ENCODE results near the gene CDK13. TPM values are rescaled to one million over a fixed set of nuclear protein-coding genes. Genes with fewer than 3 reads are reported as not detected.
"Not testable (repeated sequence)": the region's sequence is repeated elsewhere in the genome, so short reads cannot be mapped to it uniquely, and the experiment has no call there.

The CDK13 gene
- total and polyA plus RNA-seq, 2 donors = 17.5 to 149 TPM

DNA sequence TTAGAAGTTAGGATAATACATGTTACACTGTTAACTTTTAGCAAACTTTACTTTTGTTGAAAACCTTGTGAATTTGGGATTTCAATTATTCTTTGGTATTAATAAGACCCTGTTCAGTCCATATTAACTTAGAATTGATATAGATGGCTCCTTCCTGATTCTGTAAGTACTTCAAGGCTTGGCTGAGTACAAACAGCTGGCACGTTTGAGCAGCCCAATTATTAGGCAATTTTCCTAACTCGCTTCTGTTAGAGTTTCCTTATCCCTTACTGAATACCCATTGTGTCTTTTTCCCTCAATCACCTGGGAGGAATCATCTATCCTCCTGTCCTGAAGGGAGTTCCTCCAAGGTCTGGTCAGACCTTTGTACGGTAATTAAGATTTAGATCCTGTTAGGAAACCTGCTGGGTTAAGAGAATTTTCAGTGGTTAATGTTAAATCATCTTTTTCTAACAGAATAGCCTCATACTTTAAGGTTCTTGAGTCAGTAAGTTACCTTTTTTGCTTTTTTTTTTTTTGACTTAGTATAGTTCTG, 195.6 kb downstream of the CDK13 start:
- H3K4me1 ChIP-seq (ENCODE audit: insufficient read depth); H3K4me3 ChIP-seq (ENCODE audit: low read depth, low read length); DNase-seq (ENCODE audit: extremely low spot score); H3K36me3 ChIP-seq (ENCODE audit: insufficient read depth); H3K27ac ChIP-seq (ENCODE audit: low read depth): not testable (repeated sequence)
- 87% methylated on average over 3 of the region's 3 CpGs for WGBS

DNA sequence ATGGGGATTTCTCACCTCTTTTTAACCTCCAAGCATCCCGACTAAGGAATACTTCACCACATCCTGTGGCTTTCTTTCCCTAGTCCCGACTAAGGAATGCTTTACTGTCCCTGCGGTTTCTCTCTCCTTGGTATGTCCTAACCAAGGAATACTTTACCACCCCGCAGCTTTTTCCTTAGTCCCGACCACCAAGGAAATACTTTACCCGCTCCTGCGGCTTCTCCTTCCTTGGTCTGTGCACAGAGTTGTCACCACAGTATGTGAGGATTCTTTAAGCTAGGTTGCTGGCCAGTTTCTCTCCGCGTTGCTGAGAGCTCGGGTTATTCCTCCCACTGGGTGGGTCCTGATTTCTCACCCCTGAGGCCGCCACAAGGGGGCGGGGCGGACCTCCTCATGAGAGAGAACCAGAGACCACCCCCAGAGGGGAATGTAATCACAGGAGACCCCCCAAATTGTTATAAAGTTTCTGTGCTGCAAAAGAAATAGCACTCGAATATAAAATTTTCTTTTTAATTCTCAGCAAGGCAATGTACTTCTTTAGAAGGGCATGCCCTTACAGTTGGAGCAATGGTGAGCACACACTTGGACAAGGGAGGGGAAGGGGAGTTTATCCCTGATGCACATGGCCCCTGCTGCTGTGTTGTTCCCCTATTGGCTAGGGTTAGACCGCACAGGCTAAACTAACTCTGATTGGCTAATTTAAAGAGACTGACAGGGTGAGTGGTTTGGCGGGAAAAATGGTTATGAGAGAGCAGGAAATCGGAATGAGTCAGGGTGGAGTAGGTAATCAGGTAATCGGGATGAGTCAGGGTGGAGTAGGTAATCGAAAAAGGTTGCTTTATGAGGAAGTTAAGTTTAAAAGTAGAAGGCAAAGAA, 197.6 kb downstream of the CDK13 start:
- 87% methylated on average over 19 of the region's 19 CpGs for WGBS
- no peaks in the 10 kb centered on the region for H3K36me3 ChIP-seq (ENCODE audit: insufficient read depth)
- DNase-seq (ENCODE audit: extremely low spot score) = no peak

DNA sequence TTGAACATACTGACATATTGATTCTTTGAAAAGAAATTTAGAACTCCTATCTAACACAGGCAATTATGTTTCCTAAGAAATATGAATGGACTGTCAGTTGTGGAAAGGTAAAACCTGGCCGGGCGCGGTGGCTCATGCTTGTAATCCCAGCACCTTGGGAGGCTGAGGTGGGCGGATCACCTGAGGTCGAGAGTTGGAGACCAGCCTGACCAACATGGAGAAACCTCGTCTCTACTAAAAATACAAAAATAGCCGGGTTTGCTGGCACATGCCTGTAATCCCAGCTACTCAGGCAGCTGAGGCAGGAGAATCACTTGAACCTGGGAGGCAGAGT, 198.2 kb downstream of the CDK13 start:
- DNase-seq (ENCODE audit: extremely low spot score) = not testable (repeated sequence)

More for the DNA sequence above, 197.6 kb downstream of the CDK13 start:
- no peaks in the 10 kb centered on the region for H3K4me1 ChIP-seq (ENCODE audit: insufficient read depth)
- no peak overlapping the region for H3K27ac ChIP-seq (ENCODE audit: low read depth)
- no peak overlapping the region for H3K4me3 ChIP-seq (ENCODE audit: low read depth, low read length)

DNA sequence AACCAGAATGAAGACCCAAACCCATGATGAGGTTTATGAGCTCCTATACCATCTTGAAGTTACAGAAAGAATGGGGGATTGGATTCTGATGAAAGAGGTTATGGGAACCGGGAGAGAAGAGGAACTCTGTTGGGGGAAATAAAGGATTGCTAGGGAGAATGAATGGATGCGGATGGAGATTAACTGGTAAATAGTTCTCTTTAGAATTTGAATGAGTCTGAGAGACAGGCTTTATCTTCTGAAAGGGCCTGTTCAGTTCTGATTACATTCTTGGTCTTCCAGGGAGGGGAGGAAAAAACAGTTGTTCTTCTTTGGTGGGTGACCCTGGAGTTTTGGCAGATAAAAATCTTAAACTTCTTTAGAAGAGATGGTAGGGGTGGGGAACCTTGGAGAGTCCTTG, 198.6 kb downstream of the CDK13 start:
- H3K27ac ChIP-seq (ENCODE audit: low read depth) = no peak overlapping the region
- no peaks in the 10 kb centered on the region for H3K36me3 ChIP-seq (ENCODE audit: insufficient read depth)
- DNase-seq (ENCODE audit: extremely low spot score) = no peak
- no peaks in the 10 kb centered on the region for H3K4me1 ChIP-seq (ENCODE audit: insufficient read depth)
- WGBS = 91% methylated on average over 2 of the region's 2 CpGs
- H3K4me3 ChIP-seq (ENCODE audit: low read depth, low read length) = no peak overlapping the region

More for the DNA sequence above, 198.2 kb downstream of the CDK13 start:
- H3K27ac ChIP-seq (ENCODE audit: low read depth); H3K4me1 ChIP-seq (ENCODE audit: insufficient read depth); H3K36me3 ChIP-seq (ENCODE audit: insufficient read depth); H3K4me3 ChIP-seq (ENCODE audit: low read depth, low read length): not testable (repeated sequence)
- WGBS = 94% methylated on average over 7 of the region's 7 CpGs

Small RNA genes lying within 50 kb of the gene (small RNA-seq; reads per million reads assigned to genes)
- gene AC006023.1 = not detected
- gene AC006023.2 = not detected

Other genes starting within 250 kb of the CDK13 start
- 10.3 TPM for gene MPLKIP, start 184.4 kb downstream of the CDK13 start, total RNA-seq
- 37.1 TPM for gene MPLKIP, start 184.4 kb downstream of the CDK13 start, polyA plus RNA-seq
- 8.3 TPM for gene SUGCT, start 184.7 kb downstream of the CDK13 start, total RNA-seq
- 3.3 TPM for gene SUGCT, start 184.7 kb downstream of the CDK13 start, polyA plus RNA-seq